Neural cell (in vitro differentiated cells): ENCODE results near the gene NFYB. TPM values are rescaled to one million over a fixed set of nuclear protein-coding genes. Genes with fewer than 3 reads are reported as not detected.
"Not testable (repeated sequence)": the region's sequence is repeated elsewhere in the genome, so short reads cannot be mapped to it uniquely, and the experiment has no call there.

Source experiments
- H2AFZ ChIP-seq: fragments of 200-600, 300-800 bp; sonication (generic), shearing (Covaris generic); 2 replicates; pipeline ENCODE4 v1.6.0; 2014; ENCODE audit warnings: low read depth, mild to moderate bottlenecking, antibody characterized with exemption, low read length, moderate library complexity
- H3F3A ChIP-seq: fragments of 200-600 bp; shearing (Covaris generic); 2 replicates; pipeline ENCODE4 v1.6.1; 2016; ENCODE audit warnings: mild to moderate bottlenecking, moderate library complexity, mixed read lengths, antibody characterized with exemption, low read length; ENCODE audit not compliant: insufficient read depth, poor library complexity, severe bottlenecking
- H3K27ac ChIP-seq: fragments of 200-600, 300-800 bp; sonication (generic), shearing (Covaris generic); 2 replicates; pipeline ENCODE4 v1.5.1; 2014; ENCODE audit warnings: mild to moderate bottlenecking, low read length, moderate library complexity
- H3K27me3 ChIP-seq: fragments of 300-800, 200-600 bp; sonication (generic), shearing (Covaris generic); 2 replicates; pipeline ENCODE4 v1.6.0; 2014; ENCODE audit warnings: mild to moderate bottlenecking, low read depth, low read length, moderate library complexity; ENCODE audit not compliant: insufficient read depth
- H3K36me3 ChIP-seq: fragments of 300-800, 200-600 bp; sonication (generic), shearing (Covaris generic); 2 replicates; pipeline ENCODE4 v1.5.1; 2014; ENCODE audit warnings: mild to moderate bottlenecking, antibody characterized with exemption, low read length, moderate library complexity; ENCODE audit not compliant: insufficient read depth
- H3K4me2 ChIP-seq: fragments of 300-800, 200-600 bp; sonication (generic), shearing (Covaris generic); 2 replicates; pipeline ENCODE4 v1.6.0; 2014; ENCODE audit warnings: mild to moderate bottlenecking, low read length
- H3K4me3 ChIP-seq: fragments of 300-800, 200-600 bp; sonication (generic), shearing (Covaris generic); 2 replicates; pipeline ENCODE4 v1.5.1; 2014; ENCODE audit warnings: mild to moderate bottlenecking, low read length, moderate library complexity
- H3K79me2 ChIP-seq: fragments of 200-600 bp; shearing (Covaris generic); replicated peaks from 2 replicates; pipeline ENCODE4 v1.6.0; 2014; ENCODE audit warnings: mild to moderate bottlenecking, low read length, moderate library complexity; ENCODE audit not compliant: insufficient read depth
- H3K9ac ChIP-seq: fragments of 300-800, 200-600 bp; sonication (generic), shearing (Covaris generic); 2 replicates; pipeline ENCODE4 v1.6.1; 2016; ENCODE audit warnings: mild to moderate bottlenecking, low read length, mixed read lengths
- H3K9me2 ChIP-seq: fragments of 200-600 bp; shearing (Covaris generic); 2 replicates; pipeline ENCODE4 v1.6.1; 2016; ENCODE audit warnings: mild to moderate bottlenecking, low read length, mixed read lengths; ENCODE audit not compliant: insufficient read depth
- H3K9me3 ChIP-seq: fragments of 200-600, 300-800 bp; sonication (generic), shearing (Covaris generic); 2 replicates; pipeline ENCODE4 v1.6.1; 2016; ENCODE audit warnings: mild to moderate bottlenecking, mixed run types, low read length, moderate library complexity, mixed read lengths
- H4K20me1 ChIP-seq: fragments of 200-600 bp; shearing (Covaris generic); 2 replicates; pipeline ENCODE4 v1.6.1; 2016; ENCODE audit warnings: mild to moderate bottlenecking, mixed run types; ENCODE audit not compliant: insufficient read depth
- CTCF ChIP-seq: fragments of 450-650 bp; IDR thresholded peaks from 2 replicates; pipeline ENCODE4 v1.5.1; 2014; ENCODE audit warnings: antibody characterized with exemption, mild to moderate bottlenecking, moderate library complexity; ENCODE audit not compliant: poor library complexity, severe bottlenecking
- EP300 ChIP-seq: fragments of 450-650 bp; conservative IDR thresholded peaks from 2 replicates; pipeline ENCODE4 v1.6.1; 2014; ENCODE audit warnings: antibody characterized with exemption, mild to moderate bottlenecking, moderate library complexity; ENCODE audit not compliant: poor library complexity, severe bottlenecking
- EZH2 ChIP-seq: fragments of 200-600, 300-800 bp; shearing (Covaris generic), sonication (generic); IDR thresholded peaks from 2 replicates; pipeline ENCODE4 v1.6.1; 2014; ENCODE audit warnings: antibody characterized with exemption, low read length, borderline replicate concordance, mild to moderate bottlenecking; ENCODE audit not compliant: insufficient read depth, poor library complexity, severe bottlenecking
- MXI1 ChIP-seq: fragments of 450-650 bp; conservative IDR thresholded peaks from 2 replicates; pipeline ENCODE4 v1.6.1; 2014; ENCODE audit warnings: antibody characterized with exemption, mild to moderate bottlenecking; ENCODE audit not compliant: poor library complexity, severe bottlenecking
- POLR2AphosphoS5 ChIP-seq: IDR thresholded peaks from 2 replicates; pipeline ENCODE4 v1.6.1; 2012
- RAD21 ChIP-seq: fragments of 450-650 bp; conservative IDR thresholded peaks from 2 replicates; pipeline ENCODE4 v1.6.1; 2014; ENCODE audit warnings: antibody characterized with exemption, mild to moderate bottlenecking, moderate library complexity
- REST ChIP-seq: IDR thresholded peaks from 2 replicates; pipeline ENCODE4 v1.6.1; 2012; ENCODE audit warnings: borderline replicate concordance
- SMC3 ChIP-seq: fragments of 450-650 bp; conservative IDR thresholded peaks from 2 replicates; pipeline ENCODE4 v1.6.1; 2014; ENCODE audit warnings: antibody characterized with exemption, mild to moderate bottlenecking, moderate library complexity; ENCODE audit not compliant: poor library complexity
- TAF1 ChIP-seq: IDR thresholded peaks from 2 replicates; pipeline ENCODE4 v1.6.1; 2012; ENCODE audit warnings: low read depth
- polyA plus RNA-seq: library from polyadenylated mRNA; depleted of rRNA; stranded (reverse); fragments of >200 nt; gene quantifications from 2 replicates; pipeline ENCODE4 v1.2.3, GENCODE V29; 2014

Gene NFYB
- polyA plus RNA-seq, 1 donor from 2014 or later: 60.8 TPM

GRCh38 chr12:104175726-104176247, 37.8 kb upstream of the NFYB start:
- Histone ChIP-seq H3K4me2 (no peak overlapping the region), H2AFZ (no peak overlapping the region)
- no peak for TF ChIP-seq MXI1

GRCh38 chr12:104173804-104174203, 35.8 kb upstream of the NFYB start:
- H3K9me3 ChIP-seq, H3F3A ChIP-seq, H3K4me3 ChIP-seq, H3K9ac ChIP-seq, H3K4me2 ChIP-seq, H3K27me3 ChIP-seq, H3K36me3 ChIP-seq, H2AFZ ChIP-seq, H4K20me1 ChIP-seq, H3K27ac ChIP-seq, H3K79me2 ChIP-seq, H3K9me2 ChIP-seq: not testable (repeated sequence)

More at GRCh38 chr12:104175726-104176247, 37.8 kb upstream of the NFYB start:
- Histone ChIP-seq H3K27me3 (no peaks in the 10 kb centered on the region), H3K79me2 (no peaks in the 10 kb centered on the region), H3K9ac (no peak overlapping the region), H3K27ac (no peak overlapping the region), H3F3A (no peaks in the 10 kb centered on the region), H4K20me1 (no peaks in the 10 kb centered on the region), H3K9me2 (no peaks in the 10 kb centered on the region), H3K4me3 (no peak overlapping the region), H3K36me3 (no peaks in the 10 kb centered on the region), H3K9me3 (no peaks in the 10 kb centered on the region)

GRCh38 chr12:104172570-104172947, 34.5 kb upstream of the NFYB start:
- H3F3A ChIP-seq: no peaks in the 10 kb centered on the region
- no peaks in the 10 kb centered on the region for H3K9me2 ChIP-seq
- TF ChIP-seq SMC3 (no peak), EP300 (no peak), CTCF (no peak), RAD21 (no peak), POLR2AphosphoS5 (no peak), TAF1 (no peak), EZH2 (no peak), REST (no peak), MXI1 (no peak)
- no peak overlapping the region for H2AFZ ChIP-seq
- no peak overlapping the region for H3K9ac ChIP-seq
- no peaks in the 10 kb centered on the region for H3K9me3 ChIP-seq
- no peak overlapping the region for H3K4me3 ChIP-seq
- H4K20me1 ChIP-seq: no peaks in the 10 kb centered on the region
- no peaks in the 10 kb centered on the region for H3K36me3 ChIP-seq
- no peak overlapping the region for H3K4me2 ChIP-seq
- no peaks in the 10 kb centered on the region for H3K79me2 ChIP-seq
- H3K27me3 ChIP-seq: no peaks in the 10 kb centered on the region
- no peak overlapping the region for H3K27ac ChIP-seq
